NCI-H2029 (cell line): ENCODE data around the gene SPTSSA.
"Not testable (repeated sequence)": the region's sequence is repeated elsewhere in the genome, so short reads cannot be mapped to it uniquely, and the experiment has no call there.

ENCODE experiments used
- DNase-seq: peaks from one replicate; lab custom pipeline; 2025; lab: John Stamatoyannopoulos, UW

Gene SPTSSA

GRCh38 chr14:34426313-34427295 is 35.4 kb downstream of the SPTSSA start:
- DNase-seq, result no peak

- DNase-seq, result no peak
These were observed 36.8 kb downstream of the SPTSSA start for GRCh38 chr14:34425095-34425851.

DNA sequence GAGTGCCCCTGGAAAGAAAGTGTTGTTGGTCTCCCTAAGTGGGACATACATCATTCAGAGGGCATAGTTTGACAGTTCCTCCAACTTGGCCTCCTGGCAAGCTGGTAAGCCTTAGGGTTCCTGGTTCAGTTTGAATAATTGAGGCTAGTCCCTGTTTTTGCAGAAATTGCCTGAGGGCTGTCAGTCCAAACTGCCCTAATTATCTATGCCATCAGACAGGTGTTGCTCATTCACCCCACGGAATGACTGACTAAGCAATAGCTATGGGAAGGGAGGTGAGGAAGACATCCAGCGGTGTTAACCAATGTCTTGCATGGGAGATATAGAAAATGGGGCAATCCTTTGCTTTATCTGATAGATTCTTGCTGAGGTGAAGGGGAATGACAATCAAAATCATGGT is 37.6 kb downstream of the SPTSSA start:
- no peak for DNase-seq

- no peak for DNase-seq
These were observed 38.6 kb downstream of the SPTSSA start for GRCh38 chr14:34423445-34423844.

GRCh38 chr14:34420547-34421150 is 41.4 kb downstream of the SPTSSA start:
- no peak for DNase-seq

GRCh38 chr14:34409721-34410120 is 52.3 kb downstream of the SPTSSA start:
- no peak for DNase-seq

GRCh38 chr14:34407951-34408350 is 54.1 kb downstream of the SPTSSA start:
- no peak for DNase-seq

DNA sequence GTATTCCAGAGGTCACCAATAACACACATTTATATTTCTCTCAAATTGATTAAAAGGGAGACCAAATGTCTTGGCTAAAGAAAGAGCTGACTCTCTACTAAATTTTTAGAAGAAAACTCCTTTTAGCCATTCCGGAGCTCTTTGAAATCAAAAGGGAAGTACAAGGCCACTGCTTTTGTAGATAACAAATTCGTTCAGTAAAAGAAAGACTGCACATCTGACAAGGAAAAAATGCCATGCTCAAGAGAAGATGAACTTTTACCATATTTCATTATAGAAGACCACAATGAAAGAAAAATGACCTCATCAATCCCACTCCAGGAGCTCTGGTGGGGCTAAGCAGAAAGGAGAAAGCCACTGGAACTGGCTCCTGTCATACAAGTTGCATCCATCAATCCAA is 57.6 kb downstream of the SPTSSA start:
- DNase-seq, result no peak

DNA sequence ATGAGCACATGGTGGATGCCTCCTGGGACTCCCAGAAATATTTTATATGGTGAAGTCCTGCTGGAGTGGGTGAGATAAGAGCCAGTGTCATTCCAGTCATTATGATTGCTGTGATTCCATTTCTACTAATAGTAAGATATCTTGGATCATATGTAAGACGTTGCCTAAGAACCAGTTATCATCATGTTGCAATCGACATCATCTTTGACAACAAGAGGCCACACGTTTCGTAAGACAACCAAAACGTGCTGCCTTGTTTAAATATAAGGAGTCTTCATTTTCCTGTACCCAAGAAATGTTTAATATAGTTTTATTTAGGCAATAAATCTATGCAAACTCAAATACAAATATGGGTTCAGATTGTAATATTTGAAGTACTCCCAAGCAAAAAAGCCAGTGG is 58.4 kb downstream of the SPTSSA start:
- no peak for DNase-seq

- DNase-seq, result no peak
These were observed 64.0 kb downstream of the SPTSSA start for GRCh38 chr14:34398024-34398423.

GRCh38 chr14:34387974-34388516 is 74.0 kb downstream of the SPTSSA start:
- DNase-seq, result no peak

DNA sequence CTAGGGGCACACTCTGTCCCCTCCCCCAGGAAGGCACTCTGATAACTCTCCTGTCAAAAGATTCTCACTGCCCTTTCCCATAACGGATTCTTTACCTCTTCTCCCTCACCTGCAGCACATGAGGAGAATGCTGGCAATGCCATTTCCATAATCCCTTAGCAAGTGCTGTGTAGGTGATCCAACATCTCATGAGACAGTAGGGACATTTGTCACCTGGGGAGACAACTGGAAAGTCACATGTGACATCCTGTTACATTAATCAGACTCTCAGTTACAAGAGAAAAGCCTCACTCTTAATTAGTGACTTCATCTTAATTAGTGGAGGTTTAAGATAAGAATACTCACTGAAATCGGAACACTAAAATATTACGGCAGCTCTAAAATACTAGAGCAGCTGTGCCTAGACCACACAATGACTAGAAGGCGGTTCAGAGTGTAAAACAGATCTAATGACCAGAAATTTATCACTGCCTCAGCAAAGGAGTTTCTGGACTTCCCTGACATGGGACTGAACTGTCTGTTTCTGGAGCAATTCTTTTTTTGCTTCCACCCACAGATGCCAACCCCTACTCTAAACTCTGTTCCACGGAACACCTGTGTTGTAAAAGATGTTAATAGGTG is 75.1 kb downstream of the SPTSSA start:
- DNase-seq, result no peak

GRCh38 chr14:34385881-34386280 is 76.2 kb downstream of the SPTSSA start:
- not testable (repeated sequence) for DNase-seq

DNA sequence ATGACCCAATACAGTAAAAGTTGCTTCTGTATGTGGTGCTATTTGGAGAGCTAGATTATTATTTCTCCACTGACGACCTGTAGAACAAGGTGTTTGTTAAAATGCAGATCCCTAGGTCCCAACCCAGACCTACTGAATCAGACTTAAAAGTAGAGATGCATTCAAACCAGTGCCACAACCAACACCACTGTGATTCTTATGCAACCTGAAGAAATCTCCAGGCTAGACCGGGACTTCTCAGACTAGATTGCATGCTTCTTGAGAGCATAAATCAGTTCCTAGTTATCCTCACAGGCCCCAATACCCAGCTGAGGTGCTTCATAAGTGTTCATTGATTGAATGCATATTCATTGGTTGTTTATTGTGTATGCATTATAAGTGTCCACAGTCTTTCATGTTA is 78.2 kb downstream of the SPTSSA start:
- no peak for DNase-seq
